Bronchus fibroblast of lung (primary cell): ENCODE measurements around the gene ZNG1B. TPM values are rescaled to one million over a fixed set of nuclear protein-coding genes. Genes with fewer than 3 reads are reported as not detected.

Experiments used
- total RNA-seq: library from RNA; depleted of rRNA; stranded (reverse); fragments of >200 nt; gene quantifications from 2 replicates; pipeline ENCODE4 v1.2.3, GENCODE V29; 2015

The ZNG1B gene
- 13.5 and 19.2 TPM in 2 replicates for total RNA-seq

GRCh38 chr2:113437508-113438465 is at the start of gene ZNG1B:
Gene ZNG1B (plus strand): TSS chr2:113437691. CDS start chr2:113437869, 178 bp downstream.

GRCh38 chr2:113498365-113498764 is 60.9 kb downstream of the ZNG1B start, which contains the start of gene FOXD4L1:
Gene FOXD4L1 (plus strand): TSS chr2:113498665. CDS start chr2:113499257, 592 bp downstream.

Other genes starting within 250 kb of the ZNG1B start
- 0.17 and 0.45 TPM in 2 replicates for gene PAX8, start 158.8 kb upstream of the ZNG1B start, total RNA-seq
- gene FOXD4L1, start 61.0 kb downstream of the ZNG1B start, total RNA-seq, result not detected in 2 replicates
- 2.9 and 5.4 TPM in 2 replicates for gene RABL2A, start 189.6 kb downstream of the ZNG1B start, total RNA-seq